HG03196 (cell line): ENCODE results near the gene SPATA18.
A peak's percentile ranks its signal among the peaks of the same experiment; 100 is the strongest.
"Not testable (repeated sequence)": the region's sequence is repeated elsewhere in the genome, so short reads cannot be mapped to it uniquely, and the experiment has no call there.

Experiments used
- ATAC-seq: cut with Tn5 transposase; IDR thresholded peaks from one replicate; pipeline ENCODE4 v1.9.1; 2021; ENCODE audit not compliant: unreplicated experiment

SPATA18 gene

DNA sequence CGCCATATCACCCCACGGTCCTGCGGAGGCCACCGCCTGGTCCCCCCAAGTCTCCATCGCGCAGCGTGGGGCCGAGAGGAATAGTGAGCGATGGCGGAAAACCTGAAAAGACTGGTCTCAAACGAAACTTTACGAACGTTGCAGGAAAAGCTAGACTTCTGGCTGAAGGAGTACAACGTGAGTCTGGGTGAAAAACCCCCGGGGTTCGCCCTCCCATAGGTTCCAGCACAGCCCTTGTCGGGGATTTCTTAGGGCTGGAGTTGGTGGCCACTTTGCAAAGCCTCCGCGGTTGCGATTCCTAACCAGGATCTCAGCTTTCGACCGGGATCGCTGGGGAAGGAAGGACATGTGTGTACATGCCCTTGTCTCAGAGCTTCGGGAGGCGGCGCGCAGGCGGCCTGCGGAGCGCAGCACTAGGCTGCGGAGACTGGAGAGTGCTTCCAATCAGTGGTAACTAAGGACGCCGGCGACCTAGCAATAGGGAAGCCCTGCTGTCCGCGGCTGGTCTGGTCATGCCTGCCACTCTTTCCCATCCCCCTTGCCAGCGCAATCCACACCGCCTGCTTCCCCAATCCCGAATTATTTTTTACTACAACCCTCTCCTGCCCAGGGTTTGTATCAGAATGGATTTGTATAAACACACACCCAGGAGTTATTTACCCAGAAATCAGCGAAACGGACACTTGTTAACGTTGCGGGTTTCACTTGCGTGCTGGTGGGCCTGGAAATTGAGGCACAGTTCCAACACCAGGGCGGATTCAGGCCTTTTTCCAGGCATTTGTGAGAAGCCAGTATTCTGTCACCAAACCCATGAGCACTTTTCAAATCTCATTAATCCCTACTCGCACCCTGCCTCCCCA lies 741 bp downstream of the SPATA18 start:
- peak; percentile 48 for ATAC-seq

DNA sequence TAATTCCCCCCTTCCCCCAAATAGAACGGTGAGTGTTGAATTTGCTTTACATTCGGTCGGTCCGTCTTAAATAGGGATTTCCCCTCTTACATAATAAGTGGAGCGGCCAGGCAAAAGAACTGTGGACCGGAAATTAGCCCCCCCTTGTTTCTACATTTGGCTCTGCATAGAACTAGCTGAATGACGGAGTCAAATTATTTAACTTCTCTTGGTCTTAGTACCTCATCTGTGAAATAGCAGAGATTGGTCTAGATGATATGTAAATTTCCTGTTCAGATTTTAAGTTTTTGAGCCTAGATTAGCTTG lies 1.3 kb downstream of the SPATA18 start:
- peak; percentile 65 for ATAC-seq

DNA sequence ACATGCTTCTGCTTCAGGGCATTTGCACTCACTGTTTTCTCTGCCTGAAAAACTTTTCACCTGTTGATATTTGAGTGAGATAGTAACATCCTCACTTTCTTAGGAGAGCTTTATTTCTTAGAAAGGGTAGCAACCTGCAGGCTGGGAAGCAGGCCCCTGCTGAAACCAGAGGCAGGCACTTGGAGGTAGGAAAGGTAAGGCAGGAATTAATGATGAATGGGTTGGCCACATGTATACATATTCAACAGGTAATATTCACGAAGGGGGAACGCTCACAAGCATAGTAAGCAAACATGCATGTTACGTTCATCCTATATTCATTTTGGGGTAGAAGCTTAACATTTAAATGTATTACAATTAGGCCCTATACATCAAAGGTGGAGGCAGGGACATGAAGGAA lies 3.1 kb downstream of the SPATA18 start:
- no peak for ATAC-seq

DNA sequence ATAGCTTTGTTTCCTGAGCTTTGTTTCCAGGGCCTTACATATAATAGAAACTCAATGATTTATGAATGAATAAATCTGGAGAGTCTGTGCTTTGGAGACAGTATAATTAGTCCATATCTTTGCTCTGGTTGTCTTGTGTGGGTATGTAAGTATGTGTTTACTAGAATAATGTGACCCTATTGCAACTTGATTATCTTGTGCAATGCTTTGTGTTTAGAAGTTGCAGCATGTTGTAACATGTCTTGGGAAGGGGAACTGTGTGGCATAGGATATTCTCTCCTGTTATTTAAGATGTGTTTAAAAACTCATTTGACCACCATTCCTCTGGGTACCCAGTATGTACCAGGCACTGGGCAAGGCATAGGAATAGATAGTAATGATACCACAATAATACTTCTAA lies 6.1 kb downstream of the SPATA18 start:
- no peak for ATAC-seq

DNA sequence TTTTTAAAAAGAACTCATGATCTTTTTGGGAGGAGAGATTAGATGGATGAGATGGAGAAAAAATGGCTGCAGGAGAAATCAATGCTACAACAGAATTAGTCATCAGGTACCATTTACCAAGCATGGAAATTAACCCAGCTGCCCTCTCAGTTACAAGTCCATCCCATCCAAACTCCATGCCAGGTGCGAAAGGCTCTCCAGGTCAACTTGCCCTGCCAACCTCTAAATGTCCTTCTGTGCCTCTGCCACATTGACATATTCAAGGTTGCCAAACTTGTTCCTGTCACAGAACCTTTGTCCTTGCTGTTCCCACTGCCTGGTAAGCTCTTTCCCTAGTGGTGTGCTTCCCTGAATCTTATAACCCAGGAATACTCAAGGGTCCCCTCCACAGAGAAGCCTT lies 7.2 kb downstream of the SPATA18 start:
- ATAC-seq = no peak

DNA sequence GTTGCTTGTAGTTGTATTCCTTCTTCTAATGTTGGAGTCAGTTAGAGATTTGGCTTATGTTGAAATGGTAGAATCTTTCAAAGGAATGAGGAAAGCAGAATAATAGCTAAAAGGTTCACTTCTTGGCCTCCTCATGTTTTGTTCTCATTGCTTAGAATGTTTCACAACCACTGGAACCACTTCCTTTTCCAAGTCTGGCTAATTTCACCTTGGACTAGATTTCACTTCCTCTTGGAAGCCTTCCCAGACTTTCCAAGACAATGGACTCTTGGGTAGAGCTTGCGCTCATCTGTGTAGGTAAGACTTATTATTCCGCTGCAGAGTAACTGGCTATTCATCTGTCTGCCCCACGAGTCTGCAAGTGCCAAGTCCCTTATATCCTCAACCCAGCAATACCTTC lies 8.3 kb downstream of the SPATA18 start:
- no peak for ATAC-seq

DNA sequence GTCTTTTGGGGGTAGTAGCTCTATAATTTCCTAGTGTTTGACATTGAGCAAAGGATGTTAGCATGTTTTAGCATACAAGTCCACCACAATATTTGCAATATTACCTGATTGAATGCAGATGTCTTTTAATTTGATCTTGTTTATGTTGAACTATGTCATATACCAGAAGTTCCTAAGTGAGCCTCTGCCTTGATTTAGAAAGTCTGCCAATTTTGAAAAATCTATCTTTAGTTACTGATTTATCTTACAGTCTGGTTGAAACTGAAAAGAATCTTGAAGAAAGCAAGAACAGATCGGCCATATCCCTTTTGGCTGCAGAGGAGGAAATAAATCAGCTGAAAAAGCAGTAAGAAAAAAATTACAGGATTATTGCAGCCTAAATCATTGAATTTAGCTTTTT lies 18.5 kb downstream of the SPATA18 start:
- ATAC-seq = no peak

DNA sequence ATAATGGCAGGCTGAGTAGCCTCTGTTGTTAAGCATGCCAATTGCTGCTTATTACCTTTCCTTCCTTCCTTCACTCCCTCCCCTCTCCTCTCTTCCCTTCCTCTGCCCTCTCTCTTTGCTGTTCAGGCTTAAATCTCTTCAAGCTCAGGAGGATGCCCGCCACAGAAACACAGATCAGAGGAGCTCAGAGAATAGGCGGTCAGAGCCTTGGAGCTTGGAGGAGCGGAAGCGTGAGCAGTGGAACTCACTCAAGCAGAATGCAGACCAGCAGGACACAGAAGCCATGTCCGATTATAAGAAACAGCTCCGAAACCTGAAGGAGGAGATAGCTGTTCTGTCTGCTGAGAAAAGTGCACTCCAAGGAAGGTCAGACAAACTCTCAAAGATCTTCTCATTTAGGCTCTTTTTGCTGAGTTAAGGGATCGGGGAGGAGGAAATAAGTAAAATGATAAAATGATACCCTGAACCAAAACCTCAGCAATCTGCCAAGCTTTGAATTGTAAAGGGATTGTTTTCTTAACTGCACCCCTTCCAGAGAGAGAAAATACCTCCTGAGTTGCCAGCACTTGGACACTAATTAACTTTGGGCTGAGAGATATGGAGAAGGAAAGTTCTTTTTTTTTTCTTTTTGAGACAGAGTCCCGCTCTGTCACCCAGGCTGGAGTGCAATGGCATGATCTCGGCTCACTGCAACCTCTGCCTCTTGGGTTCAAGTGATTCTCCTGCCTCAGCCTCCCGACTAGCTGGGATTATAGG lies 20.9 kb downstream of the SPATA18 start:
- no peak for ATAC-seq

DNA sequence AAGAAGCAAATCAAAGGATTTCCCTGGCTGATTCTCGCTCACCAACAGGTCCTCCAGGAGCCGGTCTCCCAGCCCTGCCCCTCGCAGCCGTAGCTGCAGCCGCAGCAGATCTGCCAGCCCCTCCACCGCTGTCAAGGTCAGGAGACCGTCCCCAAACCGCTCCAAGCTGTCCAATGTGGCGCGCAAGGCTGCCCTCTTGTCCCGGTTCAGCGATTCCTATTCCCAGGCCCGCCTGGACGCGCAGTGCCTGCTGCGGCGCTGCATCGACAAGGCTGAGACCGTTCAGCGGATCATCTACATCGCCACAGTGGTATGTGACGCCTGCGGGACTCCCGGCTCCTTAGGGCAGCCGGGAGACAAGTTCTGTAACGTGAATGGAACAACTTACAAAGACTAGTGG lies 25.6 kb downstream of the SPATA18 start:
- no peak for ATAC-seq

DNA sequence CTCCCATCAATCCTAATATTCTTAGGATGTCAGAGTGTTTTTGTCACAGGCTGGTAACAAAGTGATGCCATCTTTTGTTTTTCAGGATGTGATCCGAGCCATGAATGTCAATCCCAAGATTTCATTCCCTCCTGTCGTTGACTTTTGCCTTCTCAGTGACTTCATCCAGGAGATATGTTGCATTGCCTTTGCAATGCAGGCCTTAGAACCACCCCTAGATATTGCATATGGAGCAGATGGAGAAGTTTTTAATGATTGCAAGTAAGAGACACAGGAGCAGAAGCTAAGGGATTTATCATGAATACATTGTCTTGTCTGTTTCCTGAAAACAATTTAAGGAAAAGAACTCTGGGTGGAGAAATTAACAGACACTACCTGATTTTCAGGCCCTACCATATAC lies 28.6 kb downstream of the SPATA18 start:
- no peak for ATAC-seq

DNA sequence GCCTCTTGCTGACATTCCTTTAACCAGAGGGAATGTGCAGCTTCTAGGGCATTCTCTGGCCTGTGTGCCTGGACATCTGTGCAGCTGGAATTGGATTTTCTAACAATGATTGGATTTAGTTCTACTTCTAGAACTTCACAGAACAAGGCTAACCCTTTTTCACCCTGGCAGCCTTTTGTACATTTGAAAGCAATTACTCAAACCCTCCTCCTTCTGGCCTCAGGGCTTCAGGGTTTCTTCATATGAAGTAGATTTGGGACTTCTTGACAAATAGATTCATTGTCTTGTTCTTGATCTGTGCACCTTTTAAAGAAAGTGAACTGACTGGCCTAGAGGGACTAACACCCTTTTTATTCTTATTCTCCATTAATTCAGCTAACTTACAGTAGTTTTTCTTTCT lies 30.1 kb downstream of the SPATA18 start:
- ATAC-seq = no peak

DNA sequence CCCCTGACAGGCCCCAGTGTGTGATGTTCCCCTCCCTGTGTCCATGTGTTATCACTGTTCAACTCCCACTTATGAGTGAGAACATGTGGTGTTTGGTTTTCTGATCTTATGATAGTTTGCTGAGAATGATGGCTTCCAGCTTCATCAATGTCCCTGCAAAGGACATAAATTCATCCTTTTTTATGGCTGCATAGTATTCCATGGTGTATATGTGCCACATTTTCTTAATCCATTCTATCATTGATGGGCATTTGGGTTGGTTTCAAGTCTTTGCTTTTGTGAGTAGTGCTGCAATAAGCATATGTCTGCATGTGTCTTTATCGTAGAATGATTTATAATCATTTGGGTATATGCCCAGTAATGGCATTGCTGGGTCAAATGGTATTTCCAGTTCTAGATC lies 35.3 kb downstream of the SPATA18 start:
- not testable (repeated sequence) for ATAC-seq

DNA sequence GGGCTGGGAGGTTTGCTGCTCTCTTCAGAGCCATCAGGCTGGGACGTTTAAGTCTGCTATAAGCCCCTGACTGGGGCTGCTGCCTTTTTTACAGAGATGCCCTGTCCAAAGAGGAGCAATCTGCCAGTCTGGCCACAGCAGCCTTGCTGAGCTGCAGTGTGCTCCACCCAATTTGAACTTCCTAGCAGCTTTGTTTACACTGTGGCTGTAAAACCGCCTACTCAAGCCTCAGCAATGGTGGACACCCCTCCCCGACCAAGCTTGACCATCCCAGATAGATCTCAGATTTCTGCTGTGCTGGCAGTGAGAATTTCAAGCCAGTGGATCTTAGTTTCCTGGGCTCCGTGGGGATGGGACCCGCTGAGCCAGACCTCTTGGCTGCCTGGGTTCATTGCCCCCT lies 40.7 kb downstream of the SPATA18 start:
- ATAC-seq = no peak

DNA sequence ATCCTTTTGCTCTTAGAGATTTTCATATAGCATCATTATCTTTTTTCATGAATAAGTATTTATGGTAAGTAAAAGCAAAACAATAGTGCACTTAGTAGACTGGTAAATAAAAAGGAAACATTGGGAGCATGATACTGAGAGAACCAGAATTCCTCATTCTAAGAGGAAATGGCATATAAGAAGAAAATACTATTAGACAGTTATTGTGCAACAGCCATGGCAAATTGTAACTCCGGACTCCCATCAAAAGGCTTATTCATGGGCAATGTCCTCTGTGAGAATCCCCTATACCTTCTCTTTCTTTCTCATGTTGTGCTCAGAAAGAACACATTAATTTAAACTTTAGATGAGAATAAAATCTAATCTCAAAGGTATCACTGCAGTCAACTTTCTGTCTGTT lies 42.4 kb downstream of the SPATA18 start:
- ATAC-seq = no peak

DNA sequence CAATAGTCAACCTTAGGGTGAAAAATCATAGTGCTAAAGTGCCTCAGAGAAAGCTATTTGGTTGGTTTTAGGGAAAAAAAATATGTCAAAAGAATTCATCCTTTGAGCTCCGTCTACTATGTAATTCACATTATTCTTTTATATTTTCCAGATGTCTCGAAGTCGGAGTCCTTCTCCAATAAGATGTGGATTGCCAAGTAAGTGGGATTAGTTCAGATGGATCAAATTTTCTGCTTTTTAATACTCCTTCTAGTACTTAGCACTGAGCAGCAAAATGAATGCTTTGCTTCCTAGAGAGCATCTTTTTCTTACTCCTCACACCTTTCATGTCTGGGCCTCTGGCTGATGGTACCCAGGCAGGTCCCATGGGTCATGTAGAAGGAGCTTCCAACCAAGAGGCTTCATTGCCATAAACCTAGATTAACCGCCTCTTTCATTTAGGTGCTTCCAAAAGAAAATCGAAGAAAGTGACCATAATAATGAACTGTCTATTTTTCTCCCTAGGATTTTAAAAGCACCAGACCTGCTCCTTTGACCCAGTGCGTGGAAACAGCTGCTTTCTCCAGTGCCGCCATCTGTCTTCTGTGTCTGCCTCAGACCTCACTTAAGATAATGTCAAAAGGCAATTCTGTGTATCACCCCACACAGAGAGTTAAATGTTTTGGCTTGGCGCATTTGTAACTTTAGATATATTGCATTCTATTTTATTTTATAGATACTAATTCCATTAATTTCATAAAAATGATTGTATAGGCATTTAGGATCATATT lies 43.5 kb downstream of the SPATA18 start:
- ATAC-seq = no peak

DNA sequence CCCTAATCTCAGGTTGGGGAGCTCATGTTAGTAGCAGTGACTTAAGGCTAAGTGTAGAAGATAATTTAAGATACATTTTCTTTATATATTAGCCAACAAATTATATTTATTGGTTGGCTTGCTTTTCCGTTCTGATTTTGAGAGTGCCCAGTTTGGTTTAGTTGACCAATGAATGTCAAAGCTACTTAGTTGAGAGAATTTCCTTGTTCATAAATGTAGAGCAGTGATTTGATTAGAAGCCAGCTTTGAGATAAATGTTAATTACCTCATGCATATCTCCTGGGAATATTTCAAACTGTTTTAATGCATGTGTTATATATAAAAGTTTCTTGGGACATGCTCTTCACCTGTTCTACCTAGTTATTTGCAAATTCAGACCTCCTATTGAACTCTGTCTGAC lies 44.3 kb downstream of the SPATA18 start:
- ATAC-seq = no peak

DNA sequence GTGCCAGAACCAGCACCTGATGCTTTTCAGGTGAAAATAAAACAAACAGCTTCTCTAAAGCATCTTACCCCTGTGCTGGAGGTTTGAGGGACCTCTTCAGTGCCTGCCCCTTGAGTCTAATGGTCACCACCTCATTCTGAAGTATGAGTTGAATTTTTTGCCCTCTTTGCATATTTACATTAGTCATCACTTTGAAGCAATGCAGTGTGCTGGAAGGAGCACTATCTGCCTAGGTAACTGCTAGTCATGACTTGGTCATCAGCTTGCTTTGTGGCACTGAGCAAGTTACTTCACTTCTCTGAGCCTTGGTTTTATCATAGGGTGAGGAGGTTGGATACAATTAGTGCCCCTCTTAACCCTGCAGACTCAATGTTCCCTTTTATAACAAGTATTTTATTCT lies 44.9 kb downstream of the SPATA18 start:
- ATAC-seq = no peak

DNA sequence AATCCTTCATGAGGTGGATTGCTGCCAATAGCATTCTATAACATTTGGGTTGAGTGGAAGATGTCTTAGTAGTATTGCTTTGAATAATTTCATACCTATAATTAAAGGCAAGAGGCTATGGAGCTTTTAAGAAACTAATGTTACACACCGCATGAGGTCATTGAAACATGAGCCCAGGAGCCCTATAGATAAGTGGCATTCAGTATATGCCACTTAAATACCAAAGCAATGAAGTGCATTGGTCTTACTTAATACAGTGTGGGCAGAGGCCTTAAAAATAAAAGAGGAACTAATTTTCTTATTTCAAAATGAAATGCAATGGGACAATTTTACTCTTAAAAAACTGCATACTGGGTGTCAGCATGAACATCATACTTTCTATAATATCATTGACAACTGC lies 47.5 kb downstream of the SPATA18 start:
- ATAC-seq = no peak

DNA sequence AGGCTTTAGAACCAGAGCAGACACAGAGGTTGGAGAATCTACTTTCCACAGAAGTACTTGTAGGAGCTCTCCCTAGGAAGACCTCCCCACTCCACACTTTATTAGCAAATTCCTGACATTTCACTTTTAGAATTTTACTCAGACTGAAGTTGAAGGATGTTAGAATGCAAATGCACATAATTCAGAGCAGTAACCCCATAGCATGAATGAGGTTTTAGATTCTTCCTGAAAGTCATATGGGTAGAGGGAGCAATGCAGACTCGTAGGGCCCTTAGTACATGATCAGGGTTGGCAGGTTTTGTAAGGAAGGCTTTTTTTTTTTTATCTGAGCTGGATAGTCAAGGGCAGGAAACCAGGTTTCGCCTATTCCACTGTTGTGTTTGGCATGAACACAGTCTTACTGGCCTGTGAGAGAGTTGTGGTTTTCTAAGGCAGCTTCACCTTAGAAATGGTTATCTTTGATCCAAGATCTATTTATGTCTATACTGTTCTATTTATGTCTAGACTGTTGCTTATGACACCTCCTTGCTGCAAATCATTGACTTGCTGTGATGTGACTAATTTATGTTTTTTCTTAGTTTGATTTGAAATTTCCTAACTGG lies 48.9 kb downstream of the SPATA18 start:
- no peak for ATAC-seq

DNA sequence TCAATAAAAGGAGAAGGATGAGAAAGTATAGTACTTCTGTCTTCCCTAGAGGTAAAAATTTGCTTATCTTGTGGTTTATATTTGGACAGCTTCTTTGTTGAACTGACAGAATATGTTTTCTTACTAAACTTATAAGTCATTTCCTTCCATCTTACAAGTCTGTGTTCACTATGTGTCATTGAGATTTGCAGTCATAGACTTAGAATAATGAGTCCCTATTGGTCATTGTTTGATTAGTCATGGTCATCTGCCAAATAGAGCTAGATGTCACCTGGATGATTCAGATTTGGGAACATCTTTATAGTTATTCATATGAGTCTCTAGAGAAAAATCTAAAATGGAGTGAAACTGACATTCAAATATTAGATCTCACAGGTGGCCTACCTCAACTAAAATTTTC lies 51.5 kb downstream of the SPATA18 start:
- ATAC-seq = no peak

DNA sequence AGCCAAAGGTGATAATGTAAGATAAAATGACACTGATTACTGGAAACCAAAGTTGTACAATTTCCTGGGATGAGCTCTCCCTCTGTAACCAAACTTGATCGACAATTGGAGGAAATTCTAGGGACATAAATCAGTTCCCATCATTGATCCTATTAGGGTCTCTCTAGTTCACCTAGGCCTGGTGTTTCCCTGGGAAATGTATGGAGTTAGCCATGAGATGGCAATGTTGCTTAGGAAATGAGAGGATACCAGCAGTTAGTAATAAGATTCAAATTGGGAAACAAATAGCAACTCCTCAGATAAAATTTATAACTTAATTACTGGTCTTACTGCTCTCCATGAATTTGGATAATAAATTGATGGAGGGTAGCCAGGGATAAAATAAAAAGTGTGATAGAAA lies 52.2 kb downstream of the SPATA18 start:
- ATAC-seq = no peak

DNA sequence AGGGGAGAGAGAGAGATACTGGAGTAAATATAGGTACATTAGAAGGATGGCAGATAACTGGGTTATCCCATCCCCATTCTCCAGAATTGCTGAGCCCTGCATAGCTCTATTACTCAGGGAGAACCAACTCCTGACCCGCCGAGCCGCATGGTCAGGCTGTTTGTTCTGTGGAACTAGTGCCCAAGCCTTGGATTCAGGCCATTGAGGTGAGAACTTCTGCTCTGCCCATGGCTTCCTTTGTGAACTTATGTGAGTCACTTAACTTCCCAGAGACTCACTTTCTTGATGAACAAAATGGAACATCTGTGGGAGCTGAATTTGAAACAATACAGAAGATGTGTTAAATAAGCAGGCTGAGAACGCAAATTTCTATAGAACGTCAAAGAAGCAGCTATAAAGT lies 54.2 kb downstream of the SPATA18 start:
- ATAC-seq = no peak
